Liver (tissue), 9 donors: Measurements from ENCODE around the gene MTO1. TPM values are rescaled to one million over a fixed set of nuclear protein-coding genes. Genes with fewer than 3 reads are reported as not detected.

Source experiments
- DNase-seq: peaks from one replicate; pipeline ENCODE4 v3.0.0-alpha.2; 2017; ENCODE audit warnings: low spot score
- H3K27ac ChIP-seq, 2 donors: one replicate each; pipeline ENCODE4 v1.7.0; 2013; ENCODE audit warnings: inconsistent platforms in 2 of 2, low read length in 2 of 2, control low read depth in 1 of 2, low read depth in 1 of 2, mild to moderate bottlenecking in 1 of 2
- H3K27me3 ChIP-seq, 4 donors: one replicate each; pipeline versions ENCODE4 v1.6.1 to v1.7.0; 2013; ENCODE audit warnings: low read length in 3 of 4, inconsistent platforms in 1 of 4, mild to moderate bottlenecking in 1 of 4, moderate library complexity in 1 of 4; ENCODE audit not compliant: control insufficient read depth in 4 of 4, insufficient read depth in 4 of 4
- H3K36me3 ChIP-seq, 4 donors: one replicate each; pipeline versions ENCODE4 v1.6.1 to v1.7.0; 2013; ENCODE audit warnings: low read length in 3 of 4, mild to moderate bottlenecking in 3 of 4, low read depth in 1 of 4, moderate library complexity in 1 of 4; ENCODE audit not compliant: control insufficient read depth in 4 of 4, insufficient read depth in 3 of 4
- H3K4me1 ChIP-seq, 4 donors: one replicate each; pipeline versions ENCODE4 v1.6.1 to v1.7.0; 2013; ENCODE audit warnings: low read length in 3 of 4, mild to moderate bottlenecking in 3 of 4, moderate library complexity in 1 of 4; ENCODE audit not compliant: control insufficient read depth in 4 of 4, insufficient read depth in 4 of 4
- H3K4me3 ChIP-seq, 3 donors: one replicate each; pipeline versions ENCODE4 v1.6.1 to v1.7.0; 2013; ENCODE audit warnings: low read length in 3 of 3, control low read depth in 1 of 3, low read depth in 1 of 3, mild to moderate bottlenecking in 1 of 3
- H3K9ac ChIP-seq, 2 donors: one replicate each; pipeline ENCODE4 v1.7.0; 2013; ENCODE audit warnings: low read length in 2 of 2, mild to moderate bottlenecking in 2 of 2, moderate library complexity in 2 of 2, control low read depth in 1 of 2, low read depth in 1 of 2
- H3K9me3 ChIP-seq, 4 donors: one replicate each; pipeline versions ENCODE4 v1.6.1 to v1.7.0; 2013; ENCODE audit warnings: low read length in 3 of 4; ENCODE audit not compliant: control insufficient read depth in 4 of 4
- EGR1 ChIP-seq, 2 donors: IDR thresholded peaks; 2 replicates each; pipeline ENCODE4 v1.6.1; 2016 to 2018; ENCODE audit warnings: antibody characterized with exemption in 2 of 2, low read depth in 2 of 2
- FOXA2 ChIP-seq: IDR thresholded peaks from 2 replicates; pipeline ENCODE4 v1.6.1; 2016; ENCODE audit warnings: antibody characterized with exemption
- GABPA ChIP-seq, 2 donors: IDR thresholded peaks in 1 of 2; conservative IDR thresholded peaks in 1 of 2; 2 replicates each; pipeline ENCODE4 v1.6.1; 2016; ENCODE audit warnings: antibody characterized with exemption in 2 of 2, mild to moderate bottlenecking in 1 of 2, moderate library complexity in 1 of 2
- HNF4A ChIP-seq, 2 donors: conservative IDR thresholded peaks; 2 replicates each; pipeline ENCODE4 v1.6.1; 2016; ENCODE audit warnings: antibody characterized with exemption in 2 of 2, mild to moderate bottlenecking in 2 of 2
- NR2F2 ChIP-seq: IDR thresholded peaks from 2 replicates; pipeline ENCODE4 v1.6.1; 2016; ENCODE audit warnings: antibody characterized with exemption
- SP1 ChIP-seq: IDR thresholded peaks from 2 replicates; pipeline ENCODE4 v1.6.1; 2018; ENCODE audit warnings: antibody characterized with exemption, mild to moderate bottlenecking
- TAF1 ChIP-seq: conservative IDR thresholded peaks from 2 replicates; pipeline ENCODE4 v1.6.1; 2016; ENCODE audit warnings: antibody characterized with exemption, mild to moderate bottlenecking
- WGBS: extraction: QIAGEN DNeasy Blood & Tissue Kit; methylation state at CpG from one replicate; pipeline ENCODE4 v1.1.7; 2013; 5-methylcytosine and 5-hydroxymethylcytosine counted together
- polyA plus RNA-seq, 2 donors: library from polyadenylated mRNA; stranded (reverse) in 1 of 2; unstranded in 1 of 2; fragments of 200-250 nt in 1 of 2; fragments of >200 nt in 1 of 2; fragmentation: Nextera tagmentation in 1 of 2; extraction: Ambion mirVana in 1 of 2; gene quantifications; one replicate each; pipeline versions ENCODE4 v1.2.1 to v1.2.3, GENCODE V29; 2013 to 2015
- total RNA-seq, 2 donors: library from RNA; depleted of rRNA; stranded (reverse); fragments of >200 nt; gene quantifications; one replicate each; pipeline ENCODE4 v1.2.3, GENCODE V29; 2014
- TF ChIP-seq, protein P1 (sequence below): IDR thresholded peaks from 2 replicates; pipeline ENCODE4 v1.6.1; 2016; ENCODE audit warnings: antibody characterized with exemption
- TF ChIP-seq, protein P2 (sequence below): fragments of 150-350 bp; IDR thresholded peaks from 2 replicates; pipeline ENCODE4 v1.5.1; 2017; ENCODE audit warnings: improper control_type of control experiment, low read depth, low read length; ENCODE audit not compliant: missing input control
- TF ChIP-seq, protein P3 (sequence below): IDR thresholded peaks from 2 replicates; pipeline ENCODE4 v1.6.1; 2016; ENCODE audit warnings: antibody characterized with exemption
- TF ChIP-seq, protein P4 (sequence below): IDR thresholded peaks from 2 replicates; pipeline ENCODE4 v1.6.1; 2016; ENCODE audit warnings: antibody characterized with exemption
- donor health status: healthy.
- donor health status: healthy.
- donor health status: healthy.
- donor health status: healthy.
- donor health status: healthy.

MTO1 gene
- total and polyA plus RNA-seq, 4 donors: 12.9 to 64.4 (median 20.6) TPM

DNA sequence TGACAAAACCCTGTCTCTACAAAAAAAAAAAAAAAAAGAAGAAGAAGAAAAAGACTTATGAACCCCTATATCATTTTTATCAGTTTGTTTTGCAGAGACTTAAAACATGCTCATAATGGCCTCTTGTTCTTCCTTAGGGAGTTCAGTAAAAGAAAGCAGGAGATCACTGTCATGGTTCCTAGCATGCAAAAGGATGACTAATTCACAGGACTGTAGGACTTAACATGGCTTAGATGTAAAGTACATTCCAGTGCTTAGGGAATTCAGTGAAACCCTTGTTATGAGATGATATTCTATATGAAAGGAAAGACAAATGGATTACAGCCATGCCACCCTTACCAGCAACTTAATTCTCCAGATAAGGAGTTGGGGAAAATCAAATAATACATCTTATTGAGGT lies 29.8 kb downstream of the MTO1 start:
- Histone ChIP-seq H3K27ac (no peak overlapping the region), H3K9ac (no peak overlapping the region), H3K9me3 (no peaks in the 10 kb centered on the region), H3K36me3 (peaks cover 19 to 53% (median 43%) of the 10 kb centered on the region in 4 donors), H3K4me1 (peaks cover 0 to 4% (median 0%) of the 10 kb centered on the region in 4 donors), H3K27me3 (no peaks in the 10 kb centered on the region), H3K4me3 (no peak overlapping the region)
- DNase-seq: no peak
- TF ChIP-seq HNF4A (conservative IDR thresholded peaks at IDR 0.05) (no peak), EGR1 (IDR thresholded peaks at IDR 0.05; ENCODE audit: low read depth in 2 of 2) (no peak)

DNA sequence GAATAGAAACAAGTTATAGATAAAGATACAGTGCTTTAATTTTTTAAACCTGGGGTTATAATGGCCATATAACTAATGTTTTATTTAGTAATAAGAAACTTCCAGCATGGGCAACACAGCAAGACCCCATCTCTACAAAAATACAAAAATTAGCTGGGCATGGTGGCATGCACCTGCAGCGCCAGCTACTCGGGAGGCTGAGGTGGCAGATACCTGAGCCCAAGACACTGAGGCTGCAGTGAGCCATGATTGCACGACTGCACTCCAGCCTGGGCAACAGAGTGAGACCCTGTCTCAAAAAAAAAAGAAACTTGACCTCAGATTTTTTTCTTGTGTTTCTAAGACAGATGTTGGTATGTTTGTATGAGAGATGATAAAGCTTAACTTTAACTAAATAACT lies 36.4 kb downstream of the MTO1 start:
- peaks cover 13 to 67% (median 53%) of the 10 kb centered on the region in 4 donors for H3K36me3 ChIP-seq
- WGBS: 98% methylated on average over 3 of the region's 3 CpGs
- TF ChIP-seq GABPA (IDR thresholded peaks at IDR 0.05 in 1 of 2, conservative IDR thresholded peaks at IDR 0.05 in 1 of 2) (no peak), TAF1 (no peak)
- TF ChIP-seq, protein P1, sequence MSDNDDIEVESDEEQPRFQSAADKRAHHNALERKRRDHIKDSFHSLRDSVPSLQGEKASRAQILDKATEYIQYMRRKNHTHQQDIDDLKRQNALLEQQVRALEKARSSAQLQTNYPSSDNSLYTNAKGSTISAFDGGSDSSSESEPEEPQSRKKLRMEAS: no peak
- TF ChIP-seq, protein P2, sequence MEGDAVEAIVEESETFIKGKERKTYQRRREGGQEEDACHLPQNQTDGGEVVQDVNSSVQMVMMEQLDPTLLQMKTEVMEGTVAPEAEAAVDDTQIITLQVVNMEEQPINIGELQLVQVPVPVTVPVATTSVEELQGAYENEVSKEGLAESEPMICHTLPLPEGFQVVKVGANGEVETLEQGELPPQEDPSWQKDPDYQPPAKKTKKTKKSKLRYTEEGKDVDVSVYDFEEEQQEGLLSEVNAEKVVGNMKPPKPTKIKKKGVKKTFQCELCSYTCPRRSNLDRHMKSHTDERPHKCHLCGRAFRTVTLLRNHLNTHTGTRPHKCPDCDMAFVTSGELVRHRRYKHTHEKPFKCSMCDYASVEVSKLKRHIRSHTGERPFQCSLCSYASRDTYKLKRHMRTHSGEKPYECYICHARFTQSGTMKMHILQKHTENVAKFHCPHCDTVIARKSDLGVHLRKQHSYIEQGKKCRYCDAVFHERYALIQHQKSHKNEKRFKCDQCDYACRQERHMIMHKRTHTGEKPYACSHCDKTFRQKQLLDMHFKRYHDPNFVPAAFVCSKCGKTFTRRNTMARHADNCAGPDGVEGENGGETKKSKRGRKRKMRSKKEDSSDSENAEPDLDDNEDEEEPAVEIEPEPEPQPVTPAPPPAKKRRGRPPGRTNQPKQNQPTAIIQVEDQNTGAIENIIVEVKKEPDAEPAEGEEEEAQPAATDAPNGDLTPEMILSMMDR: no peak
- DNase-seq: no peak
- H3K9ac ChIP-seq: no peak overlapping the region
- H3K27ac ChIP-seq: no peak overlapping the region
- no peaks in the 10 kb centered on the region for H3K4me1 ChIP-seq
- H3K4me3 ChIP-seq: no peak overlapping the region
- H3K27me3 ChIP-seq: no peaks in the 10 kb centered on the region
- H3K9me3 ChIP-seq: no peaks in the 10 kb centered on the region

DNA sequence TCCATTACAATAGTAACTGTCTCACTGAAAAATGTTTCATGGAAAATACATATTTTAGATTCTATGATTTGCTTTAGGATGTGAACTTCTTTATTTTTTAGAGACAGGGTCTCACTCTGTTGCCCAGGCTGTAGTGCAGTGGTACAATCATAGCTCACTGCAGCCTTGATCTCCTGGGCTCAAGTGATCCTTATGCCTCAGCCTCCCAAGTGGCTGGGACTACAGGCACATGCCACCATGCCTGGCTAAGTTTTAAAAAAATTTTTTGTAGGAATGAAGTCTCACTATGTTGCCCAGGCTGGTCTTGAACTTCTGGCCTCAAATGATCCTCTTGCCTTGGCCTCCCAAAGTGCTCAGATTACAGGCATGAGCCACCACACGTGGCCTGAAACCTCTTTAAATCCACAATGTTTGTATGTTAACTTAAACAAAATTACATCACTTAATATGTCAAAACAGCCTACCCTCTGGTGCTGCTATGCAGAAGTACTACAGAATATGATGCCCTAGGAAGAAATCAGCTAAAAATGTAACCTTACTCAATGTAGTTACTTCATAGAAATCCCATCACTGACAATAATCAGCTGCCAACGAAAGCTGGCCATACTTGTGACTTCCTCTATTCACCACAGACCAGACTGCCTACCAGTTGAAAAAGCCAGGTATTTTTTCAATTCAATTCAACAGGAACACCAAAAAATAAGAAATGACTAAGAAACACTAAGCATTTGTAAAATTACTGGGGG lies 41.7 kb downstream of the MTO1 start:
- H3K36me3 ChIP-seq: peaks cover 2 to 45% (median 39%) of the 10 kb centered on the region in 4 donors
- TF ChIP-seq, protein P3, sequence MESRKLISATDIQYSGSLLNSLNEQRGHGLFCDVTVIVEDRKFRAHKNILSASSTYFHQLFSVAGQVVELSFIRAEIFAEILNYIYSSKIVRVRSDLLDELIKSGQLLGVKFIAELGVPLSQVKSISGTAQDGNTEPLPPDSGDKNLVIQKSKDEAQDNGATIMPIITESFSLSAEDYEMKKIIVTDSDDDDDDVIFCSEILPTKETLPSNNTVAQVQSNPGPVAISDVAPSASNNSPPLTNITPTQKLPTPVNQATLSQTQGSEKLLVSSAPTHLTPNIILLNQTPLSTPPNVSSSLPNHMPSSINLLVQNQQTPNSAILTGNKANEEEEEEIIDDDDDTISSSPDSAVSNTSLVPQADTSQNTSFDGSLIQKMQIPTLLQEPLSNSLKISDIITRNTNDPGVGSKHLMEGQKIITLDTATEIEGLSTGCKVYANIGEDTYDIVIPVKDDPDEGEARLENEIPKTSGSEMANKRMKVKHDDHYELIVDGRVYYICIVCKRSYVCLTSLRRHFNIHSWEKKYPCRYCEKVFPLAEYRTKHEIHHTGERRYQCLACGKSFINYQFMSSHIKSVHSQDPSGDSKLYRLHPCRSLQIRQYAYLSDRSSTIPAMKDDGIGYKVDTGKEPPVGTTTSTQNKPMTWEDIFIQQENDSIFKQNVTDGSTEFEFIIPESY: no peak
- TF ChIP-seq, protein P4, sequence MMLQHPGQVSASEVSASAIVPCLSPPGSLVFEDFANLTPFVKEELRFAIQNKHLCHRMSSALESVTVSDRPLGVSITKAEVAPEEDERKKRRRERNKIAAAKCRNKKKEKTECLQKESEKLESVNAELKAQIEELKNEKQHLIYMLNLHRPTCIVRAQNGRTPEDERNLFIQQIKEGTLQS: no peak
- TF ChIP-seq GABPA (IDR thresholded peaks at IDR 0.05 in 1 of 2, conservative IDR thresholded peaks at IDR 0.05 in 1 of 2) (no peak), NR2F2 (no peak), FOXA2 (no peak), SP1 (no peak)
- TF ChIP-seq, protein P1: no peak
- no peak overlapping the region for H3K9ac ChIP-seq
- H3K9me3 ChIP-seq: no peaks in the 10 kb centered on the region
- no peaks in the 10 kb centered on the region for H3K27me3 ChIP-seq
- no peak for DNase-seq
- H3K4me1 ChIP-seq: no peaks in the 10 kb centered on the region
- WGBS: 73% methylated on average over 2 of the region's 2 CpGs
- no peak overlapping the region for H3K4me3 ChIP-seq
- no peak overlapping the region for H3K27ac ChIP-seq
